Type B pancreatic cell (in vitro differentiated cells): ENCODE measurements around the gene CYTH4. TPM values are rescaled to one million over a fixed set of nuclear protein-coding genes. Genes with fewer than 3 reads are reported as not detected.

Experiments used
- DNase-seq: peaks from one replicate; pipeline ENCODE4 v3.0.0; 2021; ENCODE audit warnings: mixed read lengths; ENCODE audit not compliant: unreplicated experiment; ENCODE audit errors: extremely low spot score
- H3K27ac Mint-ChIP-seq: 2 replicates; pipeline ENCODE4 v1.8.0; 2021; ENCODE audit warnings: mild to moderate bottlenecking, mixed read lengths
- H3K27me3 Mint-ChIP-seq: 2 replicates; pipeline ENCODE4 v1.8.0; 2021; ENCODE audit warnings: mixed read lengths
- H3K36me3 Mint-ChIP-seq: 2 replicates; pipeline ENCODE4 v1.8.0; 2021; ENCODE audit warnings: mixed read lengths
- H3K4me1 Mint-ChIP-seq: one replicate; pipeline ENCODE4 v1.8.0; 2021; ENCODE audit warnings: mixed read lengths; ENCODE audit not compliant: unreplicated experiment
- H3K4me3 Mint-ChIP-seq: 2 replicates; pipeline ENCODE4 v1.8.0; 2021; ENCODE audit warnings: mild to moderate bottlenecking, mixed read lengths
- H3K9me3 Mint-ChIP-seq: 2 replicates; pipeline ENCODE4 v1.8.0; 2021; ENCODE audit warnings: mixed read lengths
- total RNA-seq: library from RNA; stranded (reverse); gene quantifications from 2 replicates; pipeline ENCODE4 v1.2.1, GENCODE V29; 2021; ENCODE audit warnings: low replicate concordance
- TF ChIP-seq, protein P1 (sequence below): fragments of 200-600 bp; sonication (generic); conservative IDR thresholded peaks from 2 replicates; pipeline ENCODE4 v1.5.0; 2021; ENCODE audit warnings: antibody characterized with exemption, mild to moderate bottlenecking

CYTH4 gene
- total RNA-seq, 1 donor from 2014 or later, result not detected

DNA sequence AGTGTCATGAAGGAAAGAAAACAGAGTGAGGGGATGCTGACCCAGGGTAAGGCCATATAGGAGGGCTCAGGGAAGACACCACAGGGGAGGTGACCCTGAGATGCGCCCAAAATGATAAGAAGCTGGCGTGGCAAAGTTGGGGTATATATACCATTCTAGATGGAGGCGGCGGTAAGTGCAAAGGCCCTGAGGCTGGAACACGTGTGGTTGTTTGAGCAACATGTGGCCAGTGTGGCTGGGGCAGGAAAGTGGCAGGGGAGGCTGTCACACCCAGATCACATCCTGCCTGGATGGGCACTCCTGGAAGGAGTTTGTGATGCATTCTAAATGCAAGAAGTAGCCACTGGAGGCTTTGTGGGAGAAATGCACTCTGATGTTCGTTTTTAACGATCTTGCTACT, 70.2 kb downstream of the CYTH4 start:
- TF ChIP-seq, protein P1, sequence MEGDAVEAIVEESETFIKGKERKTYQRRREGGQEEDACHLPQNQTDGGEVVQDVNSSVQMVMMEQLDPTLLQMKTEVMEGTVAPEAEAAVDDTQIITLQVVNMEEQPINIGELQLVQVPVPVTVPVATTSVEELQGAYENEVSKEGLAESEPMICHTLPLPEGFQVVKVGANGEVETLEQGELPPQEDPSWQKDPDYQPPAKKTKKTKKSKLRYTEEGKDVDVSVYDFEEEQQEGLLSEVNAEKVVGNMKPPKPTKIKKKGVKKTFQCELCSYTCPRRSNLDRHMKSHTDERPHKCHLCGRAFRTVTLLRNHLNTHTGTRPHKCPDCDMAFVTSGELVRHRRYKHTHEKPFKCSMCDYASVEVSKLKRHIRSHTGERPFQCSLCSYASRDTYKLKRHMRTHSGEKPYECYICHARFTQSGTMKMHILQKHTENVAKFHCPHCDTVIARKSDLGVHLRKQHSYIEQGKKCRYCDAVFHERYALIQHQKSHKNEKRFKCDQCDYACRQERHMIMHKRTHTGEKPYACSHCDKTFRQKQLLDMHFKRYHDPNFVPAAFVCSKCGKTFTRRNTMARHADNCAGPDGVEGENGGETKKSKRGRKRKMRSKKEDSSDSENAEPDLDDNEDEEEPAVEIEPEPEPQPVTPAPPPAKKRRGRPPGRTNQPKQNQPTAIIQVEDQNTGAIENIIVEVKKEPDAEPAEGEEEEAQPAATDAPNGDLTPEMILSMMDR, result no peak
- DNase-seq, result no peak
- Mint-ChIP-seq H3K27ac (peak overlapping the region; percentile 27), H3K4me3 (no peak overlapping the region), H3K4me1 (peaks cover under 1% of the 10 kb centered on the region), H3K36me3 (no peaks in the 10 kb centered on the region), H3K9me3 (no peaks in the 10 kb centered on the region), H3K27me3 (peaks cover 17% of the 10 kb centered on the region)

DNA sequence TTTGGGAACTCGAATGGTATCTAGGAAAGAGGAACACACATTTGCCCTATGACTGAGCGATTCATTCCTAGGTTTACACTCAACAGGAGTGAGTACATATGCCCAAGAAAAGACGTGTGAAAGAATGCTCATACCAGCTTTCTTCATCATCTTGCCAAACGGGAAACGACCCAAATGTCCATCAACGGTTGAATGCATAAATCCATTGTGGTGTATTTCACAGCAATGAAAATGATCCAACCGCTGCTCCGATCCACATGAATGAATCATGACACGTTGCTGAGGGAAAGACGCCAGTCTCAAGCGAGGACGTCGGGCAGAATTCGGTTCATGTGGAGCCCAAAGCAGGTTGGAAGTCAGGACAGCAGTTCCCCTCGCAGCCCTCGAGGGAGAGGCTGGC, 71.5 kb downstream of the CYTH4 start:
- no peaks in the 10 kb centered on the region for H3K9me3 Mint-ChIP-seq
- no peaks in the 10 kb centered on the region for H3K36me3 Mint-ChIP-seq
- H3K27ac Mint-ChIP-seq, result peak overlapping the region; percentile 71
- TF ChIP-seq, protein P1, result no peak
- no peak for DNase-seq
- no peak overlapping the region for H3K4me3 Mint-ChIP-seq
- H3K27me3 Mint-ChIP-seq, result peaks cover 23% of the 10 kb centered on the region
- no peaks in the 10 kb centered on the region for H3K4me1 Mint-ChIP-seq

- no peaks in the 10 kb centered on the region for H3K36me3 Mint-ChIP-seq
- DNase-seq, result no peak
- peak overlapping the region; percentile 71 for H3K27ac Mint-ChIP-seq
- peaks cover 24% of the 10 kb centered on the region for H3K27me3 Mint-ChIP-seq
- TF ChIP-seq, protein P1, result no peak
- H3K9me3 Mint-ChIP-seq, result no peaks in the 10 kb centered on the region
- H3K4me1 Mint-ChIP-seq, result no peaks in the 10 kb centered on the region
- H3K4me3 Mint-ChIP-seq, result no peak overlapping the region
These were observed 72.0 kb downstream of the CYTH4 start for GRCh38 chr22:37354261-37354660.

GRCh38 chr22:37354670-37355069, 72.4 kb downstream of the CYTH4 start:
- Mint-ChIP-seq H3K36me3 (no peaks in the 10 kb centered on the region), H3K4me3 (no peak overlapping the region), H3K27me3 (peaks cover 24% of the 10 kb centered on the region), H3K9me3 (no peaks in the 10 kb centered on the region), H3K4me1 (no peaks in the 10 kb centered on the region), H3K27ac (peak overlapping the region; percentile 71)
- no peak for DNase-seq
- TF ChIP-seq, protein P1, result no peak

DNA sequence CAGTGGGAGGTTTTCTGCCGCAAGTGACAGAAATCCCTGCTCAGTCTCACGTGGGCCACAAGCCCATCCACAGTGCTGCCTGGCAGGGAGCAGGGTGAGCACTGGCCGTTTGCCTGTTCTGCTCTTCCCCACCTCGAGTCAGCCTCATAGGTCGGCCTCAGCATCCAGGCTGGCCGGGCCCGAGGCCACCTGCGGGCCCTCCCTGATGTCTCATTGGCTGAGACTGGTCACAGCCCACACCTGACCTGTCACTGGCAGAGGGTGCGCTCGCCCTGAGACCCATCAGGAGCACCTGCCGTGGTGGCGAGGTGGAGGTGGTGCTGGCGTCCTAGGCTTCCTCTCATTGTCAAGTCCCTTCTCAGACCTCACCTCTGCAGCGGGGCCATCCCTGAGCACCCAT, 72.9 kb downstream of the CYTH4 start:
- H3K4me1 Mint-ChIP-seq, result no peaks in the 10 kb centered on the region
- TF ChIP-seq, protein P1, result no peak
- DNase-seq, result no peak
- no peak overlapping the region for H3K4me3 Mint-ChIP-seq
- H3K27me3 Mint-ChIP-seq, result peaks cover 24% of the 10 kb centered on the region
- H3K9me3 Mint-ChIP-seq, result no peaks in the 10 kb centered on the region
- H3K27ac Mint-ChIP-seq, result peak overlapping the region; percentile 71
- H3K36me3 Mint-ChIP-seq, result no peaks in the 10 kb centered on the region

DNA sequence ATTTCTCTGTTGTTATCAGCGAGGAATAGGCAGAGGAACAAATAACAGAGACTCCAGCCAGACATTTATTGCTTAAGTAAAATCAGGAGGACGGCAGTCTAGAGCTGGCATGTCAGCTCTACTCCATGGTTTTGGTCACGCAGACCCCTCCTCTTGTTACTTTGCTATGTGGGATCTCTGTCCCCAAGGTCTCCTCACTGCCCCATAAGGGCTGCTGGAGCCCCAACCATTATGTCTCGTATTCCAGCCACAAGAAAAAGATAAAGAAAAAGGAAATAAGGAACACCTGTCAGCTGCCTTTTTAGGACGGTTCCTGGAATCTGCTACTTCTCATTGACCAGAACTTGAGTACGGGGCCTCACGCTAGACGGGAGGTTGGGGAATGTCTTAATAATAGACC, 74.6 kb downstream of the CYTH4 start:
- DNase-seq, result no peak
- no peak overlapping the region for H3K27ac Mint-ChIP-seq
- peaks cover 4% of the 10 kb centered on the region for H3K4me1 Mint-ChIP-seq
- H3K27me3 Mint-ChIP-seq, result peaks cover 30% of the 10 kb centered on the region
- no peaks in the 10 kb centered on the region for H3K9me3 Mint-ChIP-seq
- H3K4me3 Mint-ChIP-seq, result no peak overlapping the region
- no peaks in the 10 kb centered on the region for H3K36me3 Mint-ChIP-seq
- TF ChIP-seq, protein P1, result no peak
